Measurements from ENCODE around the gene BCL2L11.

Gene BCL2L11

GRCh38 chr2:111202266-111203040 lies 81.7 kb downstream of the BCL2L11 start:
- no peak overlapping the region for H3K4me3 ChIP-seq (ENCODE audit: low read depth, low read length)
- no peak for DNase-seq (ENCODE audit: low read depth)
- no peak for TF ChIP-seq CTCF (IDR thresholded peaks at IDR 0.05; ENCODE audit: insufficient read depth, low read depth, low read length, missing control alignments)

- TF ChIP-seq CTCF (IDR thresholded peaks at IDR 0.05; ENCODE audit: insufficient read depth, low read depth, low read length, missing control alignments), result no peak
- DNase-seq (ENCODE audit: low read depth), result no peak
- H3K4me3 ChIP-seq (ENCODE audit: low read depth, low read length), result no peak overlapping the region
Observed at GRCh38 chr2:111204706-111205105, 84.0 kb downstream of the BCL2L11 start.

- no peak for TF ChIP-seq CTCF (IDR thresholded peaks at IDR 0.05; ENCODE audit: insufficient read depth, low read depth, low read length, missing control alignments)
- no peak overlapping the region for H3K4me3 ChIP-seq (ENCODE audit: low read depth, low read length)
- no peak for DNase-seq (ENCODE audit: low read depth)
Observed at GRCh38 chr2:111205774-111206173, 85.1 kb downstream of the BCL2L11 start.

- DNase-seq (ENCODE audit: low read depth), result no peak
- no peak overlapping the region for H3K4me3 ChIP-seq (ENCODE audit: low read depth, low read length)
- no peak for TF ChIP-seq CTCF (IDR thresholded peaks at IDR 0.05; ENCODE audit: insufficient read depth, low read depth, low read length, missing control alignments)
Observed at GRCh38 chr2:111207851-111208250, 87.1 kb downstream of the BCL2L11 start.

GRCh38 chr2:111208639-111209038 lies 87.9 kb downstream of the BCL2L11 start:
- peak; percentile 18 for DNase-seq (ENCODE audit: low read depth)
- no peak overlapping the region for H3K4me3 ChIP-seq (ENCODE audit: low read depth, low read length)
- no peak for TF ChIP-seq CTCF (IDR thresholded peaks at IDR 0.05; ENCODE audit: insufficient read depth, low read depth, low read length, missing control alignments)

- peak; percentile 91 for DNase-seq (ENCODE audit: low read depth)
- TF ChIP-seq CTCF (IDR thresholded peaks at IDR 0.05; ENCODE audit: insufficient read depth, low read depth, low read length, missing control alignments), result no peak
Observed at GRCh38 chr2:111209045-111209514, 88.4 kb downstream of the BCL2L11 start.

GRCh38 chr2:111210036-111210435 lies 89.3 kb downstream of the BCL2L11 start:
- H3K4me3 ChIP-seq (ENCODE audit: low read depth, low read length), result no peak overlapping the region
- DNase-seq (ENCODE audit: low read depth), result no peak
- no peak for TF ChIP-seq CTCF (IDR thresholded peaks at IDR 0.05; ENCODE audit: insufficient read depth, low read depth, low read length, missing control alignments)

More at GRCh38 chr2:111209045-111209514, 88.4 kb downstream of the BCL2L11 start:
- no peak overlapping the region for H3K4me3 ChIP-seq (ENCODE audit: low read depth, low read length)

Measured in GM12865 (cell line).